Fibroblast of lung (primary cell): ENCODE measurements around the gene SAFB. TPM values are rescaled to one million over a fixed set of nuclear protein-coding genes. Genes with fewer than 3 reads are reported as not detected.

Experiments
- DNase-seq, 2 donors: peaks; one replicate each; pipeline versions ENCODE4 v3.0.0 to v3.0.0-alpha.2; 2010; ENCODE audit warnings: low read depth in 2 of 2
- H2AFZ ChIP-seq: 2 replicates; pipeline ENCODE4 v1.5.1; 2012; ENCODE audit warnings: low read length, control low read depth, inconsistent platforms
- H3K27ac ChIP-seq: 2 replicates; pipeline ENCODE4 v1.5.1; 2011; ENCODE audit warnings: low read length, control low read depth; ENCODE audit not compliant: insufficient read depth
- H3K27me3 ChIP-seq: 2 replicates; pipeline ENCODE4 v1.5.1; 2011; ENCODE audit warnings: mild to moderate bottlenecking, low read length; ENCODE audit not compliant: control insufficient read depth, insufficient read depth
- H3K36me3 ChIP-seq: 2 replicates; pipeline ENCODE4 v1.5.1; 2011; ENCODE audit warnings: low read length; ENCODE audit not compliant: control insufficient read depth, insufficient read depth
- H3K4me1 ChIP-seq: 2 replicates; pipeline ENCODE4 v1.5.1; 2011; ENCODE audit warnings: low read length; ENCODE audit not compliant: control insufficient read depth, insufficient read depth; ENCODE audit errors: extremely low read depth
- H3K4me2 ChIP-seq: 2 replicates; pipeline ENCODE4 v1.5.1; 2011; ENCODE audit warnings: low read length, control low read depth; ENCODE audit not compliant: insufficient read depth; ENCODE audit errors: extremely low read depth
- H3K4me3 ChIP-seq, 4 experiments: fragments of 200-600 bp in 1 of 4; sonication (generic) in 1 of 4; replicated peaks in 1 of 4; 2 replicates each; pipeline ENCODE4 v1.5.1; 2011 to 2016; ENCODE audit warnings: low read length in 4 of 4, low read depth in 3 of 4, mild to moderate bottlenecking in 3 of 4, control low read depth in 2 of 4, inconsistent platforms in 1 of 4, mixed read lengths in 1 of 4; ENCODE audit not compliant: insufficient read depth in 1 of 4; ENCODE audit errors: control extremely low read depth in 1 of 4
- H3K79me2 ChIP-seq: 2 replicates; pipeline ENCODE4 v1.5.1; 2012; ENCODE audit warnings: mild to moderate bottlenecking, low read length, inconsistent platforms; ENCODE audit not compliant: control insufficient read depth, insufficient read depth
- H3K9ac ChIP-seq: 2 replicates; pipeline ENCODE4 v1.5.1; 2011; ENCODE audit warnings: mild to moderate bottlenecking, low read length, control low read depth; ENCODE audit not compliant: insufficient read depth
- H3K9me3 ChIP-seq: 2 replicates; pipeline ENCODE4 v1.5.1; 2012; ENCODE audit warnings: low read depth, low read length; ENCODE audit not compliant: control insufficient read depth, insufficient read depth
- H4K20me1 ChIP-seq: 2 replicates; pipeline ENCODE4 v1.5.1; 2011; ENCODE audit warnings: low read length; ENCODE audit not compliant: control insufficient read depth, insufficient read depth; ENCODE audit errors: extremely low read depth
- EZH2 ChIP-seq: IDR thresholded peaks from 2 replicates; pipeline ENCODE4 v1.5.1; 2012; ENCODE audit warnings: low read length, control low read depth, mild to moderate bottlenecking; ENCODE audit errors: missing control alignments
- polyA plus RNA-seq, 2 donors: library from polyadenylated mRNA; depleted of rRNA in 1 of 2; stranded (reverse) in 1 of 2; unstranded in 1 of 2; fragments of >200 nt; gene quantifications; 2 replicates each; pipeline ENCODE4 v1.2.1, GENCODE V29; 2011 to 2012; ENCODE audit warnings: missing spikeins in 1 of 2
- total RNA-seq: library from RNA; depleted of rRNA; stranded (reverse); fragments of >200 nt; gene quantifications from 2 replicates; pipeline ENCODE4 v1.2.1, GENCODE V29; 2014
- TF ChIP-seq, protein P1 (sequence below), 2 donors: IDR thresholded peaks in 1 of 2; conservative IDR thresholded peaks in 1 of 2; 1 replicate in 1 of 2; 2 replicates in 1 of 2; pipeline ENCODE4 v1.5.1; 2011 to 2012; ENCODE audit warnings: low read length in 2 of 2, control low read depth in 1 of 2, inconsistent platforms in 1 of 2, low read depth in 1 of 2, mild to moderate bottlenecking in 1 of 2

SAFB gene
- total and polyA plus RNA-seq, 2 donors (not counting 1 experiment from before 2014, with no cell fraction given): 28.0 to 51.0 TPM

- Histone ChIP-seq H3K36me3 (peaks cover 36% of the 10 kb centered on the region), H3K79me2 (peaks cover 48% of the 10 kb centered on the region), H3K9me3 (no peaks in the 10 kb centered on the region), H2AFZ (no peak overlapping the region), H3K4me3 (no peak overlapping the region), H3K4me2 (no peak overlapping the region), H3K9ac (no peak overlapping the region), H3K27me3 (no peaks in the 10 kb centered on the region), H3K4me1 (peaks cover 4% of the 10 kb centered on the region), H4K20me1 (peaks cover 7% of the 10 kb centered on the region), H3K27ac (no peak overlapping the region)
- DNase-seq: no peak
- TF ChIP-seq, protein P1, sequence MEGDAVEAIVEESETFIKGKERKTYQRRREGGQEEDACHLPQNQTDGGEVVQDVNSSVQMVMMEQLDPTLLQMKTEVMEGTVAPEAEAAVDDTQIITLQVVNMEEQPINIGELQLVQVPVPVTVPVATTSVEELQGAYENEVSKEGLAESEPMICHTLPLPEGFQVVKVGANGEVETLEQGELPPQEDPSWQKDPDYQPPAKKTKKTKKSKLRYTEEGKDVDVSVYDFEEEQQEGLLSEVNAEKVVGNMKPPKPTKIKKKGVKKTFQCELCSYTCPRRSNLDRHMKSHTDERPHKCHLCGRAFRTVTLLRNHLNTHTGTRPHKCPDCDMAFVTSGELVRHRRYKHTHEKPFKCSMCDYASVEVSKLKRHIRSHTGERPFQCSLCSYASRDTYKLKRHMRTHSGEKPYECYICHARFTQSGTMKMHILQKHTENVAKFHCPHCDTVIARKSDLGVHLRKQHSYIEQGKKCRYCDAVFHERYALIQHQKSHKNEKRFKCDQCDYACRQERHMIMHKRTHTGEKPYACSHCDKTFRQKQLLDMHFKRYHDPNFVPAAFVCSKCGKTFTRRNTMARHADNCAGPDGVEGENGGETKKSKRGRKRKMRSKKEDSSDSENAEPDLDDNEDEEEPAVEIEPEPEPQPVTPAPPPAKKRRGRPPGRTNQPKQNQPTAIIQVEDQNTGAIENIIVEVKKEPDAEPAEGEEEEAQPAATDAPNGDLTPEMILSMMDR (conservative IDR thresholded peaks at IDR 0.05 in 1 of 2, IDR thresholded peaks at IDR 0.05 in 1 of 2; ENCODE audit: low read depth in 1 of 2, low read length in 2 of 2): no peak
- TF ChIP-seq EZH2: no peak
Observed at GRCh38 chr19:5646703-5647102, 23.8 kb downstream of the SAFB start.

- no peak for DNase-seq
- Histone ChIP-seq H3K36me3 (peaks cover 41% of the 10 kb centered on the region), H3K9me3 (no peaks in the 10 kb centered on the region), H3K4me1 (peaks cover under 1% of the 10 kb centered on the region), H2AFZ (no peak overlapping the region), H3K79me2 (peaks cover 31% of the 10 kb centered on the region), H3K27ac (no peak overlapping the region), H3K9ac (no peak overlapping the region), H3K27me3 (no peaks in the 10 kb centered on the region), H4K20me1 (peaks cover 7% of the 10 kb centered on the region), H3K4me2 (no peak overlapping the region), H3K4me3 (no peak overlapping the region)
- TF ChIP-seq EZH2: no peak
- TF ChIP-seq, protein P1 (conservative IDR thresholded peaks at IDR 0.05 in 1 of 2, IDR thresholded peaks at IDR 0.05 in 1 of 2; ENCODE audit: low read depth in 1 of 2, low read length in 2 of 2): no peak
Observed at GRCh38 chr19:5648464-5648863, 25.6 kb downstream of the SAFB start.

GRCh38 chr19:5651361-5651760 lies 28.5 kb downstream of the SAFB start:
- Histone ChIP-seq H3K9ac (no peak overlapping the region), H3K27ac (no peak overlapping the region), H4K20me1 (peaks cover 2% of the 10 kb centered on the region), H3K9me3 (no peaks in the 10 kb centered on the region), H3K4me1 (no peaks in the 10 kb centered on the region), H3K27me3 (no peaks in the 10 kb centered on the region), H2AFZ (no peak overlapping the region), H3K36me3 (peaks cover 38% of the 10 kb centered on the region), H3K4me3 (no peak overlapping the region), H3K4me2 (no peak overlapping the region), H3K79me2 (peaks cover 8% of the 10 kb centered on the region)
- TF ChIP-seq, protein P1 (conservative IDR thresholded peaks at IDR 0.05 in 1 of 2, IDR thresholded peaks at IDR 0.05 in 1 of 2; ENCODE audit: low read depth in 1 of 2, low read length in 2 of 2): no peak
- no peak for TF ChIP-seq EZH2
- DNase-seq: no peak
